HCT116 (cell line): ENCODE results near the gene PHACTR1. TPM values are rescaled to one million over a fixed set of nuclear protein-coding genes. Genes with fewer than 3 reads are reported as not detected.

ENCODE experiments used
- ATAC-seq: fragments of 200-7000 bp; cut with Tn5 transposase; 2 replicates; pipeline ENCODE4 v1.9.1; 2020; ENCODE audit warnings: mild to moderate bottlenecking, moderate library complexity
- BruUV-seq: library from RNA; stranded (reverse); fragments of 400-500 nt; replicated peaks from 2 replicates; lab custom pipeline; 2021; lab: Mats Ljungman, UMichigan
- CTCF ChIA-PET: fragments of 300-600 bp; sonication (Branson Sonifier 250); formaldehyde crosslinking; loops from one replicate; lab custom pipeline; 2021; ENCODE audit warnings: antibody characterized with exemption; lab: Charles Lee
- POLR2A ChIA-PET: fragments of 300-600, 350-600 bp; sonication (Branson Sonifier 250); formaldehyde crosslinking; loops from one replicate; lab custom pipeline; 2021; ENCODE audit warnings: antibody characterized with exemption; lab: Charles Lee
- RAD21 ChIA-PET, 2 experiments: fragments of 300-600 bp; sonication (Branson Sonifier 250); formaldehyde crosslinking; loops; one replicate each; lab custom pipeline; 2023; ENCODE audit warnings: low total read pairs in 2 of 2; ENCODE audit not compliant: uncharacterized antibody in 2 of 2, unreplicated experiment in 2 of 2, low non-redundant PET in 1 of 2; lab: Charles Lee
- DNase-seq: peaks from one replicate; pipeline ENCODE4 v3.0.0-alpha.2; 2010; ENCODE audit warnings: low read depth, low spot score
- H2AFZ ChIP-seq: fragments of 200-600 bp; shearing (Covaris generic), sonication (generic); 2 replicates; pipeline ENCODE4 v1.6.1; 2017; ENCODE audit warnings: low read depth, mixed run types, mixed read lengths, antibody characterized with exemption, low read length; ENCODE audit not compliant: poor library complexity, severe bottlenecking
- H3K27ac ChIP-seq: 2 replicates; pipeline ENCODE4 v1.5.1; 2012; ENCODE audit warnings: low read depth, low read length
- H3K27me3 ChIP-seq: fragments of 200-600 bp; sonication (generic); 2 replicates; pipeline ENCODE4 v1.6.1; 2016; ENCODE audit warnings: mixed run types, low read length, mixed read lengths; ENCODE audit not compliant: insufficient read depth
- H3K36me3 ChIP-seq, 2 experiments: fragments of 200-500 bp in 1 of 2; fragments of 200-600 bp in 1 of 2; sonication (Bioruptor generic) in 1 of 2; sonication (generic) in 1 of 2; 2 replicates each; pipeline versions ENCODE4 v1.5.1 to v1.6.1; 2014 to 2016; ENCODE audit warnings: low read length in 2 of 2, inconsistent platforms in 1 of 2, mixed read lengths in 1 of 2, mixed run types in 1 of 2; ENCODE audit not compliant: insufficient read depth in 2 of 2, control insufficient read depth in 1 of 2
- H3K4me1 ChIP-seq, 2 experiments: fragments of 200-600 bp in 1 of 2; sonication (generic) in 1 of 2; 2 replicates each; pipeline versions ENCODE4 v1.5.1 to v1.6.1; 2012 to 2017; ENCODE audit warnings: low read length in 2 of 2, inconsistent platforms in 1 of 2, mild to moderate bottlenecking in 1 of 2, mixed read lengths in 1 of 2, mixed run types in 1 of 2, moderate library complexity in 1 of 2; ENCODE audit not compliant: insufficient read depth in 2 of 2, control insufficient read depth in 1 of 2
- H3K4me2 ChIP-seq: fragments of 200-600 bp; sonication (generic); 2 replicates; pipeline ENCODE4 v1.6.1; 2017; ENCODE audit warnings: mixed run types, low read length, mixed read lengths
- H3K4me3 ChIP-seq, 2 experiments: fragments of 200-600 bp in 1 of 2; sonication (generic) in 1 of 2; replicated peaks in 1 of 2; 2 replicates each; pipeline ENCODE4 v1.5.1; 2011 to 2016; ENCODE audit warnings: low read length in 2 of 2, control low read depth in 1 of 2, low read depth in 1 of 2, mild to moderate bottlenecking in 1 of 2, mixed read lengths in 1 of 2, mixed run types in 1 of 2
- H3K79me2 ChIP-seq: fragments of 200-600 bp; sonication (generic); 2 replicates; pipeline ENCODE4 v1.6.1; 2017; ENCODE audit warnings: mild to moderate bottlenecking, mixed run types, low read length, moderate library complexity, mixed read lengths; ENCODE audit not compliant: insufficient read depth
- H3K9ac ChIP-seq: fragments of 200-600 bp; sonication (generic); 2 replicates; pipeline ENCODE4 v1.6.1; 2016; ENCODE audit warnings: low read length, mixed read lengths
- H3K9me2 ChIP-seq: fragments of 200-600 bp; sonication (generic), shearing (Covaris generic); 2 replicates; pipeline ENCODE4 v1.6.1; 2017; ENCODE audit warnings: mixed run types, mild to moderate bottlenecking, moderate library complexity; ENCODE audit not compliant: insufficient read depth
- H3K9me3 ChIP-seq, 2 experiments: fragments of 200-500 bp in 1 of 2; fragments of 200-600 bp in 1 of 2; sonication (Bioruptor generic) in 1 of 2; sonication (generic) in 1 of 2; 2 replicates each; pipeline ENCODE4 v1.6.1; 2014 to 2017; ENCODE audit warnings: low read length in 2 of 2, mixed read lengths in 2 of 2, inconsistent platforms in 1 of 2, low read depth in 1 of 2, mild to moderate bottlenecking in 1 of 2, mixed run types in 1 of 2, moderate library complexity in 1 of 2; ENCODE audit not compliant: control insufficient read depth in 1 of 2, insufficient read depth in 1 of 2
- H4K20me1 ChIP-seq: fragments of 200-600 bp; sonication (generic), shearing (Covaris generic); 2 replicates; pipeline ENCODE4 v1.6.1; 2017; ENCODE audit warnings: mixed run types, mild to moderate bottlenecking, moderate library complexity; ENCODE audit not compliant: insufficient read depth
- ATF3 ChIP-seq: IDR thresholded peaks from 2 replicates; pipeline ENCODE4 v1.6.1; 2012
- CBX3 ChIP-seq: IDR thresholded peaks from 2 replicates; pipeline ENCODE4 v1.6.1; 2012; ENCODE audit warnings: low read depth
- CEBPB ChIP-seq: IDR thresholded peaks from 2 replicates; pipeline ENCODE4 v1.6.1; 2012; ENCODE audit warnings: low read depth
- CTCF ChIP-seq, 3 experiments: fragments of 200-600 bp in 1 of 3; sonication (generic) in 1 of 3; IDR thresholded peaks in 2 of 3; conservative IDR thresholded peaks in 1 of 3; 2 replicates each; pipeline ENCODE4 v1.5.1; 2012 to 2017; ENCODE audit warnings: low read depth in 2 of 3, low read length in 2 of 3, antibody characterized with exemption in 1 of 3, borderline replicate concordance in 1 of 3, control low read depth in 1 of 3, mild to moderate bottlenecking in 1 of 3, mixed read lengths in 1 of 3, mixed run types in 1 of 3, moderate library complexity in 1 of 3; ENCODE audit not compliant: insufficient read depth in 1 of 3
- EZH2 ChIP-seq: fragments of 200-600 bp; sonication (generic); IDR thresholded peaks from 2 replicates; pipeline ENCODE4 v1.6.1; 2017; ENCODE audit warnings: antibody characterized with exemption, mixed run types
- EZH2phosphoT487 ChIP-seq: fragments of 200-600 bp; IDR thresholded peaks from 2 replicates; pipeline ENCODE4 v1.6.1; 2018; ENCODE audit warnings: antibody characterized with exemption, borderline replicate concordance
- JUND ChIP-seq: IDR thresholded peaks from 2 replicates; pipeline ENCODE4 v1.6.1; 2012
- POLR2A ChIP-seq: IDR thresholded peaks from 2 replicates; pipeline ENCODE4 v1.7.0; 2011; ENCODE audit warnings: borderline replicate concordance; ENCODE audit not compliant: insufficient read depth, insufficient read length; ENCODE audit errors: extremely low read depth
- POLR2AphosphoS5 ChIP-seq: IDR thresholded peaks from 2 replicates; pipeline ENCODE4 v1.6.1; 2011; ENCODE audit warnings: mild to moderate bottlenecking, low read depth, low read length, moderate library complexity
- RAD21 ChIP-seq: IDR thresholded peaks from 2 replicates; pipeline ENCODE4 v1.6.1; 2012; ENCODE audit warnings: low read depth, mild to moderate bottlenecking
- SIN3A ChIP-seq: IDR thresholded peaks from 2 replicates; pipeline ENCODE4 v1.6.1; 2012; ENCODE audit warnings: low read depth
- SP1 ChIP-seq: IDR thresholded peaks from 2 replicates; pipeline ENCODE4 v1.6.1; 2012; ENCODE audit warnings: low read depth
- SRF ChIP-seq: IDR thresholded peaks from 2 replicates; pipeline ENCODE4 v1.6.1; 2012; ENCODE audit warnings: low read depth
- YY1 ChIP-seq: IDR thresholded peaks from 2 replicates; pipeline ENCODE4 v1.6.1; 2011; ENCODE audit warnings: low read length, low read depth, moderate library complexity, mild to moderate bottlenecking; ENCODE audit not compliant: insufficient replicate concordance; ENCODE audit errors: extremely low read depth
- ZBTB33 ChIP-seq: IDR thresholded peaks from 2 replicates; pipeline ENCODE4 v1.6.1; 2011; ENCODE audit warnings: mild to moderate bottlenecking, low read length, moderate library complexity; ENCODE audit not compliant: insufficient replicate concordance; ENCODE audit errors: extremely low read depth
- ZFX ChIP-seq: fragments of 450-650 bp; IDR thresholded peaks from 2 replicates; pipeline ENCODE4 v1.6.1; 2017
- ZNF274 ChIP-seq: fragments of 200-500 bp; sonication (Bioruptor generic); IDR thresholded peaks from 2 replicates; pipeline ENCODE4 v1.6.1; 2014; ENCODE audit warnings: mild to moderate bottlenecking, low read depth, low read length, inconsistent platforms
- intact Hi-C: fragments of 100-400 bp; cut with micrococcal nuclease; formaldehyde crosslinking; loops from 2 replicates; pipeline ENCODE4 v1.10.0; 2022
- total RNA-seq: library from RNA; stranded (reverse); gene quantifications from one replicate; pipeline ENCODE4 v1.2.1, GENCODE V29; 2021; ENCODE audit not compliant: unreplicated experiment

Gene PHACTR1
- total RNA-seq, 1 experiment from 2014 or later = 0.17 TPM

- H3K27me3 ChIP-seq = peaks cover 45% of the 10 kb centered on the region
- ChIA-PET CTCF (no interaction called here), RAD21 (no interaction called here)
- no peak for ATAC-seq
- no peak overlapping the region for H3K9ac ChIP-seq
- H4K20me1 ChIP-seq = no peaks in the 10 kb centered on the region
- no peak for TF ChIP-seq ZNF274
- TF ChIP-seq, all 23 proteins: peak for 0
- H3K4me1 ChIP-seq = no peaks in the 10 kb centered on the region
- no TSS peak for BruUV-seq
- H2AFZ ChIP-seq = no peak overlapping the region
- H3K36me3 ChIP-seq = no peaks in the 10 kb centered on the region
- DNase-seq = no peak
- no peaks in the 10 kb centered on the region for H3K9me2 ChIP-seq
- no peak overlapping the region for H3K27ac ChIP-seq
- H3K4me2 ChIP-seq = no peak overlapping the region
- H3K79me2 ChIP-seq = no peaks in the 10 kb centered on the region
- no peaks in the 10 kb centered on the region for H3K9me3 ChIP-seq
- POLR2A ChIA-PET = no interaction called here
- H3K4me3 ChIP-seq = no peak overlapping the region
- intact Hi-C loops = no loop called here
Observed at GRCh38 chr6:13147376-13147775, 430.8 kb downstream of the PHACTR1 start.

GRCh38 chr6:13147782-13148181 is 431.2 kb downstream of the PHACTR1 start:
- ATAC-seq (no peak), DNase-seq (no peak)
- Histone ChIP-seq H3K4me1 (no peaks in the 10 kb centered on the region), H3K36me3 (no peaks in the 10 kb centered on the region), H4K20me1 (no peaks in the 10 kb centered on the region), H3K9me2 (no peaks in the 10 kb centered on the region), H2AFZ (no peak overlapping the region), H3K4me3 (no peak overlapping the region), H3K27me3 (peaks cover 49% of the 10 kb centered on the region), H3K79me2 (no peaks in the 10 kb centered on the region), H3K27ac (no peak overlapping the region), H3K4me2 (no peak overlapping the region), H3K9ac (no peak overlapping the region), H3K9me3 (no peaks in the 10 kb centered on the region)
- RAD21 ChIA-PET = no interaction called here
- intact Hi-C loops = no loop called here
- BruUV-seq = no TSS peak
- CTCF ChIA-PET = no interaction called here
- POLR2A ChIA-PET = no interaction called here
- no peak; a peak in 1 of 6 replicates for TF ChIP-seq CTCF (IDR thresholded peaks at IDR 0.05 in 2 of 3, conservative IDR thresholded peaks at IDR 0.05 in 1 of 3; ENCODE audit: borderline replicate concordance in 1 of 3, insufficient read depth in 1 of 3, low read depth in 2 of 3, low read length in 2 of 3)
- TF ChIP-seq JUND = no peak
- no peak for TF ChIP-seq SRF
- TF ChIP-seq SIN3A = no peak
- no peak for TF ChIP-seq POLR2A
- no peak for TF ChIP-seq EZH2phosphoT487
- no peak for TF ChIP-seq ZBTB33
- TF ChIP-seq CBX3 = no peak
- no peak for TF ChIP-seq ATF3
- TF ChIP-seq CEBPB = no peak
- no peak for TF ChIP-seq ZFX
- TF ChIP-seq ZNF274 = no peak
- no peak for TF ChIP-seq SP1
- TF ChIP-seq RAD21 = no peak
- no peak for TF ChIP-seq YY1
- no peak for TF ChIP-seq EZH2
- TF ChIP-seq POLR2AphosphoS5 = no peak
